Measurements from ENCODE around the gene NOVA2. TPM values are rescaled to one million over a fixed set of nuclear protein-coding genes. Genes with fewer than 3 reads are reported as not detected.

The NOVA2 gene
- total and polyA plus RNA-seq, 9 of the 15 experiments (the other 6 are each of a cell fraction or from before 2014, with no cell fraction given), result not detected

DNA sequence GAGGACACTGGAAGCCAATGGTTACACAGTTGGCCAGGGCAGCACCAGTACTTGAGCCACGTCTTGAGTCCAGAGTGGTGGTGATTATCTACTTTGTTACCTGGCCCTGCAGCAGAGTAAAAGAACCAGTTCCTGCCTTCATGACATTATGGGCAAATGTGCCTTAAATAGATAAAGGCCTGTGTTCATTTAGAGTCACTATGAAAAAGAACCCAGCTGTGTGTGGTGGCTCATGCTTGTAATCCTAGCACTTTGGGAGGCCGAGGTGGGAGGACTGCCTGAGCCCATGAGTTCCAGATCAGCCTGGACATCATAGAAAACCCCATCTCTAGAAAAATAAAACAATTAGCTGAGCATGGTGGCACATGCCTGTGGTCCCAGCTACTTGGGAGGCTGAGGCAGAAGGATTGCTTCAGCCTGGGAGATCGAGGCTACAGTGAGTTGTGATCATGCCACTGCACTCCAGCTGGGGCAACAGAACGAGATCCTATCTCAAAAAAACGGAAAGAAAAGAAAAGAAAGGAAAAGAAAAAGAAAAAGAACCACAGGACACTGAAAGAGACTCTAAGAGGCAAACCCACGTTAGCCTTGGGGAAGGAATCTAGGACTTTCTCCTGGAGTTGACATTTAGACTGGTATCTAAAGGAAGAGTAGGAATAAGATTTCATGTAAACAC, 84.3 kb downstream of the NOVA2 start:
- peak in 2 of 4 experiments; percentile 62 to 76 for DNase-seq (ENCODE audit: extremely low read depth in 1 of 4, low spot score in 3 of 4)
- Histone ChIP-seq H2AFZ (ENCODE audit: low read depth, low read length) (peak overlapping the region; percentile 25; the same call in 1 of the 2 replicates), H3K4me1 (replicated peaks in 1 of 2; ENCODE audit: control insufficient read depth in 2 of 2, insufficient read depth in 2 of 2, low read length in 2 of 2) (peaks cover 20 to 38% of the 10 kb centered on the region in 2 experiments; a peak in 4 of 5 replicates), H3K36me3 (ENCODE audit: control insufficient read depth, insufficient read depth, low read length) (peaks cover 6% of the 10 kb centered on the region; the same call in 1 of the 3 replicates), H3K4me2 (ENCODE audit: insufficient read depth, low read length) (peak overlapping the region; percentile 12; the same call in 1 of the 2 replicates), H3K9me3 (replicated peaks; ENCODE audit: control insufficient read depth, insufficient read depth, low read depth, low read length) (no peaks in the 10 kb centered on the region), H3K9ac (ENCODE audit: insufficient read depth in 1 of 2, low read depth in 2 of 2, low read length in 2 of 2) (peak overlapping the region; percentile 27 to 45; a peak in 2 of 4 replicates), H3K27me3 (ENCODE audit: control insufficient read depth in 2 of 2, insufficient read depth in 2 of 2, low read length in 2 of 2) (no peaks in the 10 kb centered on the region), H3K79me2 (ENCODE audit: control insufficient read depth, insufficient read depth, low read length) (peaks cover 14% of the 10 kb centered on the region), H3K9me1 (ENCODE audit: control insufficient read depth, insufficient read depth, low read length) (no peaks in the 10 kb centered on the region), H3K4me3 (no peak overlapping the region), H3K27ac (ENCODE audit: extremely low read depth, low read depth, low read length) (peak overlapping the region; percentile 66), H4K20me1 (replicated peaks; ENCODE audit: control insufficient read depth, insufficient read depth, low read length) (no peaks in the 10 kb centered on the region)
- intact Hi-C loops (cut with micrococcal nuclease) (no loop called here), in situ Hi-C loops (cut with MboI) (no loop called here)
- ChIA-PET CTCF (ENCODE audit: low intra/inter-chr PET ratio) (no interaction called here), POLR2A (interaction anchor here (0.5 to 1.1 kb wide), 2 partner anchors 11 to 87 kb away, joined by 3 to 4 read pairs; no protein-coding TSS in a partner anchor)
- 0 out of 3 replicates have a peak, but pooled peaks have one; percentile 1 for ATAC-seq
- peak; percentile 83 for FAIRE-seq
- no TSS peak for BruUV-seq (replicated peaks)
- WGBS (ENCODE audit: insufficient coverage, low coverage, missing lambda C conversion rate), result 11% methylated on average over 6 of the region's 6 CpGs
- TF ChIP-seq ZNF445 (CRISPR knock-in tag; IDR thresholded peaks at IDR 0.05; ENCODE audit: low read depth) (no peak), ZNF584 (CRISPR knock-in tag; IDR thresholded peaks at IDR 0.05; ENCODE audit: low read depth) (no peak), HMGN3 (IDR thresholded peaks at IDR 0.05; ENCODE audit: borderline replicate concordance, extremely low read depth, insufficient read length, low read depth, low read length) (no peak), BRD4 (IDR thresholded peaks at IDR 0.05) (no peak), GATAD2A (IDR thresholded peaks at IDR 0.05) (no peak), ZNF431 (CRISPR knock-in tag; IDR thresholded peaks at IDR 0.05) (no peak), SRSF9 (IDR thresholded peaks at IDR 0.05; ENCODE audit: borderline replicate concordance, low read depth, low read length) (no peak), EP300 (IDR thresholded peaks at IDR 0.05; ENCODE audit: low read length) (peak; percentile 37; the same call in 1 of the 2 replicates), BRD9 (IDR thresholded peaks at IDR 0.05; ENCODE audit: low read depth, partially characterized antibody) (no peak), MECOM (CRISPR knock-in tag; IDR thresholded peaks at IDR 0.05) (no peak), CREBBP (IDR thresholded peaks at IDR 0.05; ENCODE audit: low read depth, low read length) (no peak), NFXL1 (CRISPR knock-in tag; IDR thresholded peaks at IDR 0.05) (no peak), ZNF174 (CRISPR knock-in tag; IDR thresholded peaks at IDR 0.05) (no peak), EGR1 (conservative IDR thresholded peaks at IDR 0.05) (no peak), KLF10 (CRISPR knock-in tag; IDR thresholded peaks at IDR 0.05) (no peak), IRF2 (CRISPR knock-in tag; IDR thresholded peaks at IDR 0.05) (no peak), HNRNPLL (IDR thresholded peaks at IDR 0.05; ENCODE audit: low read depth, low read length, poor library complexity, severe bottlenecking) (no peak), ZFP30 (CRISPR knock-in tag; IDR thresholded peaks at IDR 0.05; ENCODE audit: borderline replicate concordance) (no peak), ZNF311 (CRISPR knock-in tag; IDR thresholded peaks at IDR 0.05) (no peak)
- TF ChIP-seq, protein P1, sequence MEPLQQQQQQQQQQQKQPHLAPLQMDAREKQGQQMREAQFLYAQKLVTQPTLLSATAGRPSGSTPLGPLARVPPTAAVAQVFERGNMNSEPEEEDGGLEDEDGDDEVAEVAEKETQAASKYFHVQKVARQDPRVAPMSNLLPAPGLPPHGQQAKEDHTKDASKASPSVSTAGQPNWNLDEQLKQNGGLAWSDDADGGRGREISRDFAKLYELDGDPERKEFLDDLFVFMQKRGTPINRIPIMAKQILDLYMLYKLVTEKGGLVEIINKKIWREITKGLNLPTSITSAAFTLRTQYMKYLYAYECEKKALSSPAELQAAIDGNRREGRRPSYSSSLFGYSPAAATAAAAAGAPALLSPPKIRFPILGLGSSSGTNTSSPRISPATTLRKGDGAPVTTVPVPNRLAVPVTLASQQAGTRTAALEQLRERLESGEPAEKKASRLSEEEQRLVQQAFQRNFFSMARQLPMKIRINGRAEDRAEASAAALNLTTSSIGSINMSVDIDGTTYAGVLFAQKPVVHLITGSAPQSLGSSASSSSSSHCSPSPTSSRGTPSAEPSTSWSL (CRISPR knock-in tag; IDR thresholded peaks at IDR 0.05; ENCODE audit: borderline replicate concordance), result no peak
- TF ChIP-seq, protein P2, sequence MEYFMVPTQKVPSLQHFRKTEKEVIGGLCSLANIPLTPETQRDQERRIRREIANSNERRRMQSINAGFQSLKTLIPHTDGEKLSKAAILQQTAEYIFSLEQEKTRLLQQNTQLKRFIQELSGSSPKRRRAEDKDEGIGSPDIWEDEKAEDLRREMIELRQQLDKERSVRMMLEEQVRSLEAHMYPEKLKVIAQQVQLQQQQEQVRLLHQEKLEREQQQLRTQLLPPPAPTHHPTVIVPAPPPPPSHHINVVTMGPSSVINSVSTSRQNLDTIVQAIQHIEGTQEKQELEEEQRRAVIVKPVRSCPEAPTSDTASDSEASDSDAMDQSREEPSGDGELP (CRISPR knock-in tag; IDR thresholded peaks at IDR 0.05; ENCODE audit: borderline replicate concordance), result peak; percentile 81
